HCT116 (cell line): ENCODE data around the gene SNPH.

Experiments
- CEBPB ChIP-seq: IDR thresholded peaks from 2 replicates; pipeline ENCODE4 v1.6.1; 2012; ENCODE audit warnings: low read depth
- CTCF ChIP-seq, 3 experiments: fragments of 200-600 bp in 1 of 3; sonication (generic) in 1 of 3; IDR thresholded peaks in 2 of 3; conservative IDR thresholded peaks in 1 of 3; 2 replicates each; pipeline ENCODE4 v1.5.1; 2012 to 2017; ENCODE audit warnings: low read depth in 2 of 3, low read length in 2 of 3, antibody characterized with exemption in 1 of 3, borderline replicate concordance in 1 of 3, control low read depth in 1 of 3, mild to moderate bottlenecking in 1 of 3, mixed read lengths in 1 of 3, mixed run types in 1 of 3, moderate library complexity in 1 of 3; ENCODE audit not compliant: insufficient read depth in 1 of 3
- EZH2 ChIP-seq: fragments of 200-600 bp; sonication (generic); IDR thresholded peaks from 2 replicates; pipeline ENCODE4 v1.6.1; 2017; ENCODE audit warnings: antibody characterized with exemption, mixed run types
- EZH2phosphoT487 ChIP-seq: fragments of 200-600 bp; IDR thresholded peaks from 2 replicates; pipeline ENCODE4 v1.6.1; 2018; ENCODE audit warnings: antibody characterized with exemption, borderline replicate concordance
- JUND ChIP-seq: IDR thresholded peaks from 2 replicates; pipeline ENCODE4 v1.6.1; 2012
- POLR2A ChIP-seq: IDR thresholded peaks from 2 replicates; pipeline ENCODE4 v1.7.0; 2011; ENCODE audit warnings: borderline replicate concordance; ENCODE audit not compliant: insufficient read depth, insufficient read length; ENCODE audit errors: extremely low read depth
- POLR2AphosphoS5 ChIP-seq: IDR thresholded peaks from 2 replicates; pipeline ENCODE4 v1.6.1; 2011; ENCODE audit warnings: mild to moderate bottlenecking, low read depth, low read length, moderate library complexity
- RAD21 ChIP-seq: IDR thresholded peaks from 2 replicates; pipeline ENCODE4 v1.6.1; 2012; ENCODE audit warnings: low read depth, mild to moderate bottlenecking
- REST ChIP-seq: IDR thresholded peaks from 2 replicates; pipeline ENCODE4 v1.6.1; 2012; ENCODE audit warnings: low read depth
- SIN3A ChIP-seq: IDR thresholded peaks from 2 replicates; pipeline ENCODE4 v1.6.1; 2012; ENCODE audit warnings: low read depth
- TCF7L2 ChIP-seq: IDR thresholded peaks from 2 replicates; pipeline ENCODE4 v1.7.0; 2011; ENCODE audit warnings: borderline replicate concordance, inconsistent platforms; ENCODE audit not compliant: insufficient read depth, insufficient read length; ENCODE audit errors: extremely low read depth
- YY1 ChIP-seq: IDR thresholded peaks from 2 replicates; pipeline ENCODE4 v1.6.1; 2011; ENCODE audit warnings: low read length, low read depth, moderate library complexity, mild to moderate bottlenecking; ENCODE audit not compliant: insufficient replicate concordance; ENCODE audit errors: extremely low read depth
- ZFX ChIP-seq: fragments of 450-650 bp; IDR thresholded peaks from 2 replicates; pipeline ENCODE4 v1.6.1; 2017
- ZNF274 ChIP-seq: fragments of 200-500 bp; sonication (Bioruptor generic); IDR thresholded peaks from 2 replicates; pipeline ENCODE4 v1.6.1; 2014; ENCODE audit warnings: mild to moderate bottlenecking, low read depth, low read length, inconsistent platforms

- TF ChIP-seq CTCF (IDR thresholded peaks at IDR 0.05 in 2 of 3, conservative IDR thresholded peaks at IDR 0.05 in 1 of 3; ENCODE audit: borderline replicate concordance in 1 of 3, insufficient read depth in 1 of 3, low read depth in 2 of 3, low read length in 2 of 3) (no peak), TCF7L2 (no peak), EZH2 (no peak), ZNF274 (no peak), EZH2phosphoT487 (no peak), YY1 (no peak), ZFX (no peak), POLR2A (no peak), CEBPB (no peak), REST (no peak), POLR2AphosphoS5 (no peak), SIN3A (no peak), JUND (no peak), RAD21 (no peak)
These were observed 55.5 kb downstream of the SNPH start for GRCh38 chr20:1321654-1321939.
